HCT116 (cell line): ENCODE results near the gene THAP2. TPM values are rescaled to one million over a fixed set of nuclear protein-coding genes. Genes with fewer than 3 reads are reported as not detected.

ENCODE experiments used
- ATAC-seq: fragments of 200-7000 bp; cut with Tn5 transposase; 2 replicates; pipeline ENCODE4 v1.9.1; 2020; ENCODE audit warnings: mild to moderate bottlenecking, moderate library complexity
- BruUV-seq: library from RNA; stranded (reverse); fragments of 400-500 nt; replicated peaks from 2 replicates; lab custom pipeline; 2021; lab: Mats Ljungman, UMichigan
- CTCF ChIA-PET: fragments of 300-600 bp; sonication (Branson Sonifier 250); formaldehyde crosslinking; loops from one replicate; lab custom pipeline; 2021; ENCODE audit warnings: antibody characterized with exemption; lab: Charles Lee
- POLR2A ChIA-PET: fragments of 300-600, 350-600 bp; sonication (Branson Sonifier 250); formaldehyde crosslinking; loops from one replicate; lab custom pipeline; 2021; ENCODE audit warnings: antibody characterized with exemption; lab: Charles Lee
- RAD21 ChIA-PET, 2 experiments: fragments of 300-600 bp; sonication (Branson Sonifier 250); formaldehyde crosslinking; loops; one replicate each; lab custom pipeline; 2023; ENCODE audit warnings: low total read pairs in 2 of 2; ENCODE audit not compliant: uncharacterized antibody in 2 of 2, unreplicated experiment in 2 of 2, low non-redundant PET in 1 of 2; lab: Charles Lee
- DNase-seq: peaks from one replicate; pipeline ENCODE4 v3.0.0-alpha.2; 2010; ENCODE audit warnings: low read depth, low spot score
- H2AFZ ChIP-seq: fragments of 200-600 bp; shearing (Covaris generic), sonication (generic); 2 replicates; pipeline ENCODE4 v1.6.1; 2017; ENCODE audit warnings: low read depth, mixed run types, mixed read lengths, antibody characterized with exemption, low read length; ENCODE audit not compliant: poor library complexity, severe bottlenecking
- H3K27ac ChIP-seq: 2 replicates; pipeline ENCODE4 v1.5.1; 2012; ENCODE audit warnings: low read depth, low read length
- H3K27me3 ChIP-seq: fragments of 200-600 bp; sonication (generic); 2 replicates; pipeline ENCODE4 v1.6.1; 2016; ENCODE audit warnings: mixed run types, low read length, mixed read lengths; ENCODE audit not compliant: insufficient read depth
- H3K36me3 ChIP-seq, 2 experiments: fragments of 200-500 bp in 1 of 2; fragments of 200-600 bp in 1 of 2; sonication (Bioruptor generic) in 1 of 2; sonication (generic) in 1 of 2; 2 replicates each; pipeline versions ENCODE4 v1.5.1 to v1.6.1; 2014 to 2016; ENCODE audit warnings: low read length in 2 of 2, inconsistent platforms in 1 of 2, mixed read lengths in 1 of 2, mixed run types in 1 of 2; ENCODE audit not compliant: insufficient read depth in 2 of 2, control insufficient read depth in 1 of 2
- H3K4me1 ChIP-seq, 2 experiments: fragments of 200-600 bp in 1 of 2; sonication (generic) in 1 of 2; 2 replicates each; pipeline versions ENCODE4 v1.5.1 to v1.6.1; 2012 to 2017; ENCODE audit warnings: low read length in 2 of 2, inconsistent platforms in 1 of 2, mild to moderate bottlenecking in 1 of 2, mixed read lengths in 1 of 2, mixed run types in 1 of 2, moderate library complexity in 1 of 2; ENCODE audit not compliant: insufficient read depth in 2 of 2, control insufficient read depth in 1 of 2
- H3K4me2 ChIP-seq: fragments of 200-600 bp; sonication (generic); 2 replicates; pipeline ENCODE4 v1.6.1; 2017; ENCODE audit warnings: mixed run types, low read length, mixed read lengths
- H3K4me3 ChIP-seq, 2 experiments: fragments of 200-600 bp in 1 of 2; sonication (generic) in 1 of 2; replicated peaks in 1 of 2; 2 replicates each; pipeline ENCODE4 v1.5.1; 2011 to 2016; ENCODE audit warnings: low read length in 2 of 2, control low read depth in 1 of 2, low read depth in 1 of 2, mild to moderate bottlenecking in 1 of 2, mixed read lengths in 1 of 2, mixed run types in 1 of 2
- H3K79me2 ChIP-seq: fragments of 200-600 bp; sonication (generic); 2 replicates; pipeline ENCODE4 v1.6.1; 2017; ENCODE audit warnings: mild to moderate bottlenecking, mixed run types, low read length, moderate library complexity, mixed read lengths; ENCODE audit not compliant: insufficient read depth
- H3K9ac ChIP-seq: fragments of 200-600 bp; sonication (generic); 2 replicates; pipeline ENCODE4 v1.6.1; 2016; ENCODE audit warnings: low read length, mixed read lengths
- H3K9me2 ChIP-seq: fragments of 200-600 bp; sonication (generic), shearing (Covaris generic); 2 replicates; pipeline ENCODE4 v1.6.1; 2017; ENCODE audit warnings: mixed run types, mild to moderate bottlenecking, moderate library complexity; ENCODE audit not compliant: insufficient read depth
- H3K9me3 ChIP-seq, 2 experiments: fragments of 200-500 bp in 1 of 2; fragments of 200-600 bp in 1 of 2; sonication (Bioruptor generic) in 1 of 2; sonication (generic) in 1 of 2; 2 replicates each; pipeline ENCODE4 v1.6.1; 2014 to 2017; ENCODE audit warnings: low read length in 2 of 2, mixed read lengths in 2 of 2, inconsistent platforms in 1 of 2, low read depth in 1 of 2, mild to moderate bottlenecking in 1 of 2, mixed run types in 1 of 2, moderate library complexity in 1 of 2; ENCODE audit not compliant: control insufficient read depth in 1 of 2, insufficient read depth in 1 of 2
- H4K20me1 ChIP-seq: fragments of 200-600 bp; sonication (generic), shearing (Covaris generic); 2 replicates; pipeline ENCODE4 v1.6.1; 2017; ENCODE audit warnings: mixed run types, mild to moderate bottlenecking, moderate library complexity; ENCODE audit not compliant: insufficient read depth
- ATF3 ChIP-seq: IDR thresholded peaks from 2 replicates; pipeline ENCODE4 v1.6.1; 2012
- ELF1 ChIP-seq: IDR thresholded peaks from 2 replicates; pipeline ENCODE4 v1.6.1; 2012; ENCODE audit warnings: low read depth, borderline replicate concordance
- MAX ChIP-seq: IDR thresholded peaks from 2 replicates; pipeline ENCODE4 v1.6.1; 2012
- POLR2AphosphoS5 ChIP-seq: IDR thresholded peaks from 2 replicates; pipeline ENCODE4 v1.6.1; 2011; ENCODE audit warnings: mild to moderate bottlenecking, low read depth, low read length, moderate library complexity
- RAD21 ChIP-seq: IDR thresholded peaks from 2 replicates; pipeline ENCODE4 v1.6.1; 2012; ENCODE audit warnings: low read depth, mild to moderate bottlenecking
- REST ChIP-seq: IDR thresholded peaks from 2 replicates; pipeline ENCODE4 v1.6.1; 2012; ENCODE audit warnings: low read depth
- SP1 ChIP-seq: IDR thresholded peaks from 2 replicates; pipeline ENCODE4 v1.6.1; 2012; ENCODE audit warnings: low read depth
- SRF ChIP-seq: IDR thresholded peaks from 2 replicates; pipeline ENCODE4 v1.6.1; 2012; ENCODE audit warnings: low read depth
- YY1 ChIP-seq: IDR thresholded peaks from 2 replicates; pipeline ENCODE4 v1.6.1; 2011; ENCODE audit warnings: low read length, low read depth, moderate library complexity, mild to moderate bottlenecking; ENCODE audit not compliant: insufficient replicate concordance; ENCODE audit errors: extremely low read depth
- ZBTB33 ChIP-seq: IDR thresholded peaks from 2 replicates; pipeline ENCODE4 v1.6.1; 2011; ENCODE audit warnings: mild to moderate bottlenecking, low read length, moderate library complexity; ENCODE audit not compliant: insufficient replicate concordance; ENCODE audit errors: extremely low read depth
- intact Hi-C: fragments of 100-400 bp; cut with micrococcal nuclease; formaldehyde crosslinking; loops from 2 replicates; pipeline ENCODE4 v1.10.0; 2022
- total RNA-seq: library from RNA; stranded (reverse); gene quantifications from one replicate; pipeline ENCODE4 v1.2.1, GENCODE V29; 2021; ENCODE audit not compliant: unreplicated experiment

The THAP2 gene
- total RNA-seq, 1 experiment from 2014 or later = 3.7 TPM

- ChIA-PET RAD21 (no interaction called here), CTCF (no interaction called here), POLR2A (interaction anchor here (2.2 kb wide), 1 partner anchor 11 kb away, joined by 5 read pairs; the partner anchor contains the start of genes THAP2 and ZFC3H1)
- Histone ChIP-seq H3K79me2 (peaks cover 99% of the 10 kb centered on the region), H3K9me3 (peaks cover 0 to 4% of the 10 kb centered on the region in 2 experiments; a peak in 1 of 4 replicates), H3K36me3 (peaks cover 16 to 37% of the 10 kb centered on the region in 2 experiments), H3K4me2 (no peak overlapping the region), H3K27me3 (no peaks in the 10 kb centered on the region), H3K9ac (no peak overlapping the region), H3K27ac (no peak overlapping the region), H2AFZ (no peak overlapping the region), H3K9me2 (no peaks in the 10 kb centered on the region), H4K20me1 (peaks cover 6% of the 10 kb centered on the region; the same call in 1 of the 2 replicates), H3K4me3 (no peak overlapping the region), H3K4me1 (no peaks in the 10 kb centered on the region)
- DNase-seq = no peak
- BruUV-seq = no TSS peak
- intact Hi-C loops = no loop called here
- no peak for ATAC-seq
- TF ChIP-seq RAD21 (no peak), ELF1 (no peak), ZBTB33 (no peak), YY1 (no peak), SRF (no peak), ATF3 (no peak), SP1 (no peak), REST (no peak), MAX (no peak), POLR2AphosphoS5 (no peak)
These were observed 11.0 kb upstream of the THAP2 start for GRCh38 chr12:71653137-71653536.
